ENCODE data around the gene ATP4B.

DNA sequence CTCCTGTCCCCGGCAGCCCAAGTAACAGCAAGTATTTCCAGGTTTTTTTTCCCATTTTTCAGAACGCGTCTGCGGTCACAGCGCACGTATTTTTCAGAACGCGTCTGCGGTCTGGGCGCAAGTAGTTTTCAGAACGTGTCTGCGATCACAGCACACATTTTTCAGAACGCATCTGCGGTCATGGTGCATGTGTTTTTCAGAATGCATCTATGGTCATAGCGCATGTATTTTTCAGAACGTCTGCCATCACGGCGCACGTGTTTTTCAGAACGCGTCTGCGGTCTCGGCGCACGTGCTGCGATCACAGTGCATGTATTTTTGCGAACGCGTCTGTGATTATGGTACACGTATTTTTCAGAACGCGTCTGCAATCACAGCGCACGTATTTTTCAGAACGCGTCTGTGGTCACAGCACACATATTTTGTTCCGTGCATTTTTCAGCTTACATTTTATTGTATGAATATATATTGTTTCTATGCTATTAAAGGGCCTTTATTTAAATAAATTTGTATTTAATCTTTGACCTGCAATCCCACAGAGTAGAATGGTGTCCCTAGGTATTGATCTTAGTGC, 19.7 kb downstream of the ATP4B start:
- TF ChIP-seq, protein P1, sequence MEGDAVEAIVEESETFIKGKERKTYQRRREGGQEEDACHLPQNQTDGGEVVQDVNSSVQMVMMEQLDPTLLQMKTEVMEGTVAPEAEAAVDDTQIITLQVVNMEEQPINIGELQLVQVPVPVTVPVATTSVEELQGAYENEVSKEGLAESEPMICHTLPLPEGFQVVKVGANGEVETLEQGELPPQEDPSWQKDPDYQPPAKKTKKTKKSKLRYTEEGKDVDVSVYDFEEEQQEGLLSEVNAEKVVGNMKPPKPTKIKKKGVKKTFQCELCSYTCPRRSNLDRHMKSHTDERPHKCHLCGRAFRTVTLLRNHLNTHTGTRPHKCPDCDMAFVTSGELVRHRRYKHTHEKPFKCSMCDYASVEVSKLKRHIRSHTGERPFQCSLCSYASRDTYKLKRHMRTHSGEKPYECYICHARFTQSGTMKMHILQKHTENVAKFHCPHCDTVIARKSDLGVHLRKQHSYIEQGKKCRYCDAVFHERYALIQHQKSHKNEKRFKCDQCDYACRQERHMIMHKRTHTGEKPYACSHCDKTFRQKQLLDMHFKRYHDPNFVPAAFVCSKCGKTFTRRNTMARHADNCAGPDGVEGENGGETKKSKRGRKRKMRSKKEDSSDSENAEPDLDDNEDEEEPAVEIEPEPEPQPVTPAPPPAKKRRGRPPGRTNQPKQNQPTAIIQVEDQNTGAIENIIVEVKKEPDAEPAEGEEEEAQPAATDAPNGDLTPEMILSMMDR (IDR thresholded peaks at IDR 0.05): no peak
- TF ChIP-seq MAX (CRISPR knock-in tag; IDR thresholded peaks at IDR 0.05): no peak
- no peak for TF ChIP-seq FOXJ3 (CRISPR knock-in tag; IDR thresholded peaks at IDR 0.05; ENCODE audit: borderline replicate concordance)
- no peak for TF ChIP-seq JUN (CRISPR knock-in tag; IDR thresholded peaks at IDR 0.05)
- no peak for TF ChIP-seq CREB1 (CRISPR knock-in tag; IDR thresholded peaks at IDR 0.05)

Measured in WTC11 (cell line).